Measurements from ENCODE around the gene TMC1. TPM values are rescaled to one million over a fixed set of nuclear protein-coding genes. Genes with fewer than 3 reads are reported as not detected.

TMC1 gene
- total and polyA plus RNA-seq, 2 of the 8 experiments (the other 6 are each of a cell fraction or from before 2014, with no cell fraction given): 0.95 to 0.98 TPM

- Histone ChIP-seq H3K23ac (ENCODE audit: insufficient read length) (no peak overlapping the region), H2AFZ (ENCODE audit: low read length) (no peak overlapping the region), H3K27me3 (replicated peaks in 1 of 4; ENCODE audit: control insufficient read depth in 3 of 4, extremely low read depth in 1 of 4, insufficient read depth in 3 of 4, low read length in 3 of 4) (no peaks in the 10 kb centered on the region), H3K4me2 (ENCODE audit: insufficient read depth in 1 of 2, low read depth in 2 of 2, low read length in 2 of 2) (no peak overlapping the region), H2BK120ac (replicated peaks; ENCODE audit: low read depth, low read length) (no peak overlapping the region), H3K4me1 (replicated peaks in 1 of 4; ENCODE audit: control insufficient read depth in 3 of 4, insufficient read depth in 4 of 4, low read length in 3 of 4) (peaks cover 0 to 4% (median 0%) of the 10 kb centered on the region in 4 experiments; a peak in 1 of 7 replicates), H3K79me1 (ENCODE audit: low read depth, low read length) (no peaks in the 10 kb centered on the region; the same call in 1 of the 2 replicates), H2BK15ac (ENCODE audit: low read length) (no peak overlapping the region), H3K23me2 (ENCODE audit: low read depth, low read length) (peaks cover 2% of the 10 kb centered on the region; the same call in 1 of the 2 replicates), H2BK20ac (ENCODE audit: low read length) (no peak overlapping the region), H2BK5ac (ENCODE audit: low read depth, low read length) (no peak overlapping the region), H3K18ac (ENCODE audit: extremely low read depth, low read length) (no peak overlapping the region), H4K20me1 (replicated peaks in 1 of 2; ENCODE audit: control insufficient read depth in 1 of 2, insufficient read depth in 2 of 2, low read length in 2 of 2) (no peaks in the 10 kb centered on the region), H4K8ac (ENCODE audit: extremely low read depth, insufficient read depth, low read length) (no peak overlapping the region), H4K5ac (ENCODE audit: insufficient read length, low read depth, low read length) (no peak overlapping the region), H3K9ac (replicated peaks in 1 of 4; ENCODE audit: extremely low read depth in 1 of 4, low read depth in 3 of 4, low read length in 3 of 4) (no peak overlapping the region), H3K4me3 (ENCODE audit: extremely low read depth in 1 of 4, insufficient read depth in 2 of 4, low read depth in 3 of 4, low read length in 4 of 4) (no peak overlapping the region), H3K4ac (replicated peaks; ENCODE audit: insufficient read length, low read depth, low read length) (no peak overlapping the region), H4K91ac (replicated peaks; ENCODE audit: insufficient read length, low read length) (no peak overlapping the region), H2AK5ac (ENCODE audit: low read depth, low read length) (no peak overlapping the region), H2BK12ac (ENCODE audit: low read depth, low read length) (no peak overlapping the region), H3K36me3 (ENCODE audit: control insufficient read depth in 2 of 4, insufficient read depth in 4 of 4, low read length in 3 of 4) (no peaks in the 10 kb centered on the region), H3K56ac (replicated peaks; ENCODE audit: insufficient read length, low read depth, low read length) (no peak overlapping the region), H3K27ac (ENCODE audit: low read depth, low read length) (no peak overlapping the region), H3K79me2 (ENCODE audit: control insufficient read depth in 1 of 2, insufficient read depth in 2 of 2, low read length in 2 of 2) (no peaks in the 10 kb centered on the region), H3K14ac (ENCODE audit: insufficient read length) (no peak overlapping the region), H3K9me3 (ENCODE audit: insufficient read depth in 2 of 2, low read depth in 1 of 2, low read length in 1 of 2) (no peaks in the 10 kb centered on the region)
- TF ChIP-seq TEAD4 (IDR thresholded peaks at IDR 0.05; ENCODE audit: low read depth, low read length): no peak
- TF ChIP-seq TBP (IDR thresholded peaks at IDR 0.05; ENCODE audit: low read depth, low read length): no peak
- TF ChIP-seq MAFK (IDR thresholded peaks at IDR 0.05; ENCODE audit: low read depth, low read length): no peak
- no peak for TF ChIP-seq ATF2 (IDR thresholded peaks at IDR 0.05; ENCODE audit: low read length)
- no peak for TF ChIP-seq POU5F1 (IDR thresholded peaks at IDR 0.05; ENCODE audit: low read depth, low read length)
- no peak for TF ChIP-seq SRF (IDR thresholded peaks at IDR 0.05; ENCODE audit: low read depth, low read length)
- TF ChIP-seq HDAC2 (IDR thresholded peaks at IDR 0.05; ENCODE audit: borderline replicate concordance in 1 of 2, low read depth in 2 of 2, low read length in 2 of 2): no peak
- no peak for TF ChIP-seq CHD2 (IDR thresholded peaks at IDR 0.05; ENCODE audit: low read length)
- no peak for TF ChIP-seq YY1 (IDR thresholded peaks at IDR 0.05; ENCODE audit: low read depth, low read length)
- FAIRE-seq (no peak), DNase-seq (ENCODE audit: low read depth in 1 of 2, low spot score in 2 of 2) (no peak)
- ChIA-PET POLR2A (ENCODE audit: partially characterized antibody) (no interaction called here), CTCF (ENCODE audit: partially characterized antibody) (no interaction called here)
- 67% methylated on average over 1 of the region's 1 CpG; no CpG with 5 or more reads in 1 of the 2 experiments for WGBS, 2 experiments (ENCODE audit: extremely low coverage in 1 of 2, insufficient coverage in 1 of 2, insufficient read length in 1 of 2, insufficient replicate concordance in 2 of 2, low coverage in 1 of 2, low lambda C conversion rate in 2 of 2, missing lambda C conversion rate in 1 of 2)
These were observed 34.8 kb upstream of the TMC1 start for GRCh38 chr9:72486594-72486955.

Data from H1 (cell line).